C1 segment of cervical spinal cord (tissue), 14 donors: Measurements from ENCODE around the gene TMEM44.
"Not testable (repeated sequence)": the region's sequence is repeated elsewhere in the genome, so short reads cannot be mapped to it uniquely, and the experiment has no call there.

Source experiments
- DNase-seq, 14 donors: peaks; one replicate each; lab custom pipeline; 2025; lab: John Stamatoyannopoulos, UW

TMEM44 gene

DNA sequence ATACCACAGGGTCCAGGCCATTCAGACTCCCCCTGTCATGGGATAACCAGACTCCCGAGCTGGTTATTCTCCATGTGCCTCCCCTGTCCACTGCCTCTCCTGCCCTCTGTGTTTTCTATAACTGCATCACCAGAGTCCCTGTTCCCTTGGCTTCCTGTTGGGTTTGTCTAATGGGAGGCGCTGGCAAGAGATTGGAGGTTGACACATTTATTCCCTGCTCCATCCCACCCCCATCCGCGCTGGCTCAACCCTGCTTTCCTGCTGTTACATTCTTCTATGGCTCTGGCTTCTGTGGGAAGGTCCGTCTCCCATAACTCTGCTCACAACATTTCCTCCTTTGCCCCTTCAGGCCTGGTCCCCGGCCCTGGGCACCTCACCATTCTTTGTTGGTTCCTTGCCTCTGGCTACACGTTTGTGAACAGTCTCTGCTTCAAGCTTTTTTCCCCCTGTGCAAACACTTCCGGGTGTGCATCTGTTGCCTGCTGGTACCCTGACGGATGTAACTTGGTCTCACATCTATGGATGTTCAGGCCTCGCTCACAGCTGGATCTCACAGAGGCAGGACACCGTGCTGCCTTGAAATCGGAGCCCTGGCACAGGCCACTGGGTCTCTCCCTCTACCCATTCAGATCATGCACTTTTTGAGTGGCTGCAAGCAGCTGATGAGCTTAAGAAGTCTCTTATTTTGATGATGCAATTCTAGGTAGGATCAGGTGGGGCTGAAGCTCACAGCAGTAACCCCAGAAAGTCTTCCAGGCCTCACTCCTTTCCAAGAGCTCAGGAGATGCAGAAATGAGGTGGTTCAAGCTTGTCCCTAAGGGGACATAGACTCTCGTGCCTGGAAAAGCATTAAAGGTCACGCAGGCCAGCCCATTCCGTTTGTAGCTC is 77.8 kb downstream of the TMEM44 start:
- no peak for DNase-seq

- DNase-seq, result no peak
These were observed 78.6 kb downstream of the TMEM44 start for GRCh38 chr3:194554473-194555123.

DNA sequence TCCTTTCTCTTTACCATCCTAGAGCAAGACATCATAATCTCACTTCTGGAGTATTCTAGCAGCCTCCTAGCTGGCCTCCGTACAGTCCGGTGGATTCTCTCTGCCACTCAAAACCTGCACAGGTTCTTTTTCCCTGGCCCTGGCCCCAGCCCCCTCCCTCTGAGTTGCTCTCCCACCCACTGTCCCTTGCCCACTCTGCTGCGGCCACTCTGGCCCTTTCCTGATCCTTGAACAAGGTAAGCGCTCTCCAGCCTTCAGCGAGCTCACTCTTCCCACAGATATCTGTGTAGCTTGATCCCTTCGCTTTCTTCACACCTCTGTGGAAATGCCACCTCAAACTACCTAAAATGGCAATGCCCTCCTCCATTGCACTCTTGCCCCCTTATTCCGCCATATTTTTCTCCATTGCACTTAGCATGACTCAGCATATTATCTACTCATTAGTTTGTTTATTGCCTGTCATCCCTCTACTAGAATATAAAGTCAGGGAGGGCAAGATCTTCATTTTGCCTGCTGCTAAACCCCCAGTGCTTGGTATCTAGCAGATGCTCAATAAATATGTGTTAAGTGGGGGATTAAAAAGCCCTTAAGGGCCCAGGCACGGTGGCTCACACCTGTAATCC is 80.8 kb downstream of the TMEM44 start:
- no peak for DNase-seq

DNA sequence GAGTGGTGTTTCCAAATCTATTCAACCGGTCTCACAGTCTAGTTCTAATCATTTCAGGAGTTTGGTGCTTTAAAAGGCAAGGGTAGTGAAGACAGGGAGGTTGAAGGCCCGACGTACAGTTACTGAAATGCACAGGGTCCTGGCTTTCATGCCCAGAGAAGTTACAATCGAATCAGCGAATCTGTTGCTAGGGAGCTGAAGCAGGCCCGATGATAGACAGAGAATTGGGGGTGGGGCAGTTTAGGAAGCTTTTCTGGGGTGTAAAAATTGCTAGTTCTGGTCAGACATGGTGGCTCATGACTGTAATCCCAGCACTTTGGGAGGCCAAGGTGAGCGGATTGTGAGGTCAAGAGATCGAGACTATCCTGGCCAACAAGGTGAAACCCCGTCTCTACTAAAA is 83.4 kb downstream of the TMEM44 start:
- no peak for DNase-seq

DNA sequence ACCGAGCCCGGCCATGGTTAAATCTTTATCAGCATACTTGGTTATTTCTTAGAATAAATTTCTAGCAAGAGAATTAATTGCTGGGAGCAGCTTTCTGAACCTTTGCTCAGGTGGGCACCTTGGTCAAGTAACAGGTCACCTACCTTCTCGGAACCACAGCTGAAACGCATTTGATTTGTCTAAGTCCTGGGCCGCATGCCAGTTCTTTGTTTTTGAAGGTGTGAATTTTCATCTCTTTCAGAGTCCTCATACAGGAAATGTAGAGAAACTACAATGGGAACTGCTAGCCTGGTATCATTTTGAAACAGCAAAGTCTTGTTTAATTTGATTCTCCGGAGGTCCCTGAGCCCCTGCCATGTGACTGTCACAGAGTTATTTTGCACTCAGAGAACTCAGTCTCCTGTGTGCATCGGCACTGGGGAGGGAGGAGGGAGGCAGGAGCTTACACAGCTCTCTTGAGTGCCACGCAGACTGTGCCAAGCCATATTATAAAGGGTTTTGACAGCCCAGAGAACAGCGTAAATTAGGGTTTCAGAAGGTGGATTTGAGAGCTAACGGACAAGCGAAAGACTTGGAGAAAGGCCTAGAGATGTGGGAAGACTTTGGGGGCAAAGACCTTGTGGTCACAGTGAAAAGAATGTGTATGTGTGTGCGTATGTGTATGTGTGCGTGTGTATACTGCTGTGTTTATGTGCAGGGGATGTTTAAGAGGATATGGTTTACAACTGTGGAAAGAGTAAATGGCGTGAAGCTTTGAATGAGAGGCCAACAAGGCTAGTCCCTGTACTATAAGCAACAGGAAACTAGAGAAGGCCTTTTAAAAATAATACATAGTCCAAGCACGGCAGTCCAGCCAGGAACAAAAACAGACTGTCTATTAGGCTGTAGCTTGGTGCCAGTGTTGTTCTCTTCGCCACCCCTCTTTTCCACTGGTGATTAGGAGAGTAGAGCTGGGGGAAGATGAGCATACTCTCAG is 84.6 kb downstream of the TMEM44 start:
- DNase-seq, result no peak

DNA sequence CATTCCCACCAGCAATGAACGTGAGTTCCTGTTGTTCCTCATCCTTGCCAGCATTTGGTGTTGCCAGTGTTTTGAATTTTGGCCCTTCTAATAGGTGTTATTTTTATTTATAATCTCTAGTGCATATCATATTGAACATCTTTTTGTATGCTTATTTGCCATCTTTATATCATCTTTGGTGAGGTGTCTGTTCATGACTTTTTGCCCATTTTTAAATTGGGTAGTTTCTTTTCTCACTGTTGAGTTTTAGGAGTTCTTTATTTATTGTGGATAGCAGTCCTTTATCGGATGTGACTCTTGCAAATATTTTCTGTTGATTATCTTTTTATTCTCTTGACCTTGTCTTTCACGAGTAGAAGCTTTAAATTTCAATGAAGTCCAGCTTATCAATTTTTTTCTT is 86.2 kb downstream of the TMEM44 start:
- no peak for DNase-seq

- DNase-seq, result not testable (repeated sequence)
These were observed 87.7 kb downstream of the TMEM44 start for GRCh38 chr3:194545538-194545937.

GRCh38 chr3:194543550-194543949 is 89.7 kb downstream of the TMEM44 start:
- no peak for DNase-seq

DNA sequence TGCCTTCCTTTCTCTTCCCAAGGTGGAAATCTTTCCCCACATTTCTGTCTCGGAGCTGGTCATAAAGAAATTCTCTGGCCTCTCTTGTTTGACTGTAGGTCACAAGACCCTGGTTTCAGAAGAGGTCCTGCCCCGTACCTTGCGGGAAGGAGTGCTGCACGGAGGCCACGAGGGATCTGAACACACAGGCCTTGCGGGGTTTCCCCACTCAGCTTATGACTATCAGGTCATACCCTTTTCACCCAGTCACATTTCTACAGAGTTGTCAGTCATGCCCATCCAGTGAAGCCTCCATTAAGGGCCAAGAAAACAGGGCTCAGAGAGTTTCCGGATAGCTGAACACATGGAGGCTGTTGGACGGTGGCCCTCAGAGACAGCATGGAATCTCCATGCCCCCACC is 91.7 kb downstream of the TMEM44 start:
- DNase-seq, result no peak

GRCh38 chr3:194540274-194540905 is 92.8 kb downstream of the TMEM44 start:
- DNase-seq, result peak in 6 of 14 donors; percentile 17 to 54 (median 32)

- no peak for DNase-seq
These were observed 93.7 kb downstream of the TMEM44 start for GRCh38 chr3:194539498-194539897.

GRCh38 chr3:194537732-194538247 is 95.4 kb downstream of the TMEM44 start:
- no peak for DNase-seq
